Measurements from ENCODE around the gene TM4SF20. TPM values are rescaled to one million over a fixed set of nuclear protein-coding genes. Genes with fewer than 3 reads are reported as not detected.

Gene TM4SF20
- polyA plus RNA-seq, 3 donors: not detected

- H3K4me3 ChIP-seq (replicated peaks in 1 of 3; ENCODE audit: low read depth in 2 of 3, low read length in 3 of 3): no peak overlapping the region
Measured at GRCh38 chr2:227411320-227411989, 32.3 kb upstream of the TM4SF20 start.

GRCh38 chr2:227410191-227410590 lies 31.1 kb upstream of the TM4SF20 start:
- no peaks in the 10 kb centered on the region for H3K9me3 Mint-ChIP-seq

More at GRCh38 chr2:227411320-227411989, 32.3 kb upstream of the TM4SF20 start:
- Mint-ChIP-seq H3K4me1 (peaks cover 82% of the 10 kb centered on the region), H3K27ac (peak overlapping the region in 5 of 7 donors; percentile 42 to 69 (median 60)), H3K9me3 (no peaks in the 10 kb centered on the region), H3K27me3 (ENCODE audit: low read depth in 3 of 3) (peaks cover 0 to 2% (median 1%) of the 10 kb centered on the region in 3 donors), H3K4me3 (no peak overlapping the region), H3K36me3 (peaks cover 0 to 5% of the 10 kb centered on the region in 2 donors)
- no peak overlapping the region for H2AFZ ChIP-seq (ENCODE audit: insufficient read depth, low read depth, low read length, poor library complexity, severe bottlenecking)
- TF ChIP-seq, protein P1, sequence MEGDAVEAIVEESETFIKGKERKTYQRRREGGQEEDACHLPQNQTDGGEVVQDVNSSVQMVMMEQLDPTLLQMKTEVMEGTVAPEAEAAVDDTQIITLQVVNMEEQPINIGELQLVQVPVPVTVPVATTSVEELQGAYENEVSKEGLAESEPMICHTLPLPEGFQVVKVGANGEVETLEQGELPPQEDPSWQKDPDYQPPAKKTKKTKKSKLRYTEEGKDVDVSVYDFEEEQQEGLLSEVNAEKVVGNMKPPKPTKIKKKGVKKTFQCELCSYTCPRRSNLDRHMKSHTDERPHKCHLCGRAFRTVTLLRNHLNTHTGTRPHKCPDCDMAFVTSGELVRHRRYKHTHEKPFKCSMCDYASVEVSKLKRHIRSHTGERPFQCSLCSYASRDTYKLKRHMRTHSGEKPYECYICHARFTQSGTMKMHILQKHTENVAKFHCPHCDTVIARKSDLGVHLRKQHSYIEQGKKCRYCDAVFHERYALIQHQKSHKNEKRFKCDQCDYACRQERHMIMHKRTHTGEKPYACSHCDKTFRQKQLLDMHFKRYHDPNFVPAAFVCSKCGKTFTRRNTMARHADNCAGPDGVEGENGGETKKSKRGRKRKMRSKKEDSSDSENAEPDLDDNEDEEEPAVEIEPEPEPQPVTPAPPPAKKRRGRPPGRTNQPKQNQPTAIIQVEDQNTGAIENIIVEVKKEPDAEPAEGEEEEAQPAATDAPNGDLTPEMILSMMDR (IDR thresholded peaks at IDR 0.05): no peak
- intact Hi-C loops (cut with micrococcal nuclease): no loop called here
- H3K4me2 ChIP-seq (replicated peaks; ENCODE audit: extremely low read depth, low read length, poor library complexity, severe bottlenecking): no peak overlapping the region
- H3K27me3 ChIP-seq (ENCODE audit: control insufficient read depth in 2 of 2, insufficient read depth in 2 of 2, low read length in 2 of 2): no peaks in the 10 kb centered on the region
- H3K79me2 ChIP-seq (ENCODE audit: insufficient read depth, low read length): no peaks in the 10 kb centered on the region
- H3K4me1 ChIP-seq (ENCODE audit: control insufficient read depth in 1 of 2, insufficient read depth in 2 of 2, low read length in 2 of 2): peaks cover 85 to 90% of the 10 kb centered on the region in 2 donors
- no peak overlapping the region for H3K9ac ChIP-seq (ENCODE audit: insufficient read depth, low read length, poor library complexity, severe bottlenecking)
- H3K36me3 ChIP-seq (replicated peaks in 1 of 2; ENCODE audit: control insufficient read depth in 1 of 2, insufficient read depth in 2 of 2, low read length in 2 of 2): no peaks in the 10 kb centered on the region
- H3K27ac ChIP-seq (ENCODE audit: low read depth in 1 of 2, low read length in 2 of 2): no peak overlapping the region
- no peaks in the 10 kb centered on the region for H4K20me1 ChIP-seq (ENCODE audit: insufficient read depth, low read length)
- 90% methylated on average over 6 of the region's 9 CpGs for WGBS (ENCODE audit: insufficient coverage)
- DNase-seq: peak in 2 of 3 donors; percentile 39 to 49
- no peaks in the 10 kb centered on the region for H3K9me3 ChIP-seq (replicated peaks in 1 of 2; ENCODE audit: control insufficient read depth in 1 of 2, insufficient read depth in 1 of 2, low read length in 2 of 2)

More at GRCh38 chr2:227410191-227410590, 31.1 kb upstream of the TM4SF20 start:
- no peaks in the 10 kb centered on the region for H3K36me3 ChIP-seq (replicated peaks in 1 of 2; ENCODE audit: control insufficient read depth in 1 of 2, insufficient read depth in 2 of 2, low read length in 2 of 2)
- H4K20me1 ChIP-seq (ENCODE audit: insufficient read depth, low read length): no peaks in the 10 kb centered on the region
- peaks cover 0 to 5% of the 10 kb centered on the region in 2 donors for H3K36me3 Mint-ChIP-seq
- H3K4me2 ChIP-seq (replicated peaks; ENCODE audit: extremely low read depth, low read length, poor library complexity, severe bottlenecking): no peak overlapping the region
- H3K27ac Mint-ChIP-seq: peak overlapping the region in 2 of 7 donors; percentile 7 to 46
- H3K4me3 ChIP-seq (replicated peaks in 1 of 3; ENCODE audit: low read depth in 2 of 3, low read length in 3 of 3): no peak overlapping the region
- H3K4me1 Mint-ChIP-seq: peaks cover 81% of the 10 kb centered on the region
- WGBS (ENCODE audit: insufficient coverage): 100% methylated on average over 1 of the region's 3 CpGs
- no peaks in the 10 kb centered on the region for H3K27me3 ChIP-seq (ENCODE audit: control insufficient read depth in 2 of 2, insufficient read depth in 2 of 2, low read length in 2 of 2)
- no peak overlapping the region for H3K9ac ChIP-seq (ENCODE audit: insufficient read depth, low read length, poor library complexity, severe bottlenecking)
- H3K27ac ChIP-seq (ENCODE audit: low read depth in 1 of 2, low read length in 2 of 2): no peak overlapping the region
- no peak overlapping the region for H2AFZ ChIP-seq (ENCODE audit: insufficient read depth, low read depth, low read length, poor library complexity, severe bottlenecking)
- peaks cover 0 to 2% (median 1%) of the 10 kb centered on the region in 3 donors for H3K27me3 Mint-ChIP-seq (ENCODE audit: low read depth in 3 of 3)
- peaks cover 85 to 89% of the 10 kb centered on the region in 2 donors for H3K4me1 ChIP-seq (ENCODE audit: control insufficient read depth in 1 of 2, insufficient read depth in 2 of 2, low read length in 2 of 2)
- no peaks in the 10 kb centered on the region for H3K79me2 ChIP-seq (ENCODE audit: insufficient read depth, low read length)
- H3K4me3 Mint-ChIP-seq: no peak overlapping the region
- intact Hi-C loops (cut with micrococcal nuclease): no loop called here
- H3K9me3 ChIP-seq (replicated peaks in 1 of 2; ENCODE audit: control insufficient read depth in 1 of 2, insufficient read depth in 1 of 2, low read length in 2 of 2): no peaks in the 10 kb centered on the region
- DNase-seq: no peak
- TF ChIP-seq, protein P1 (IDR thresholded peaks at IDR 0.05): no peak
